ENCODE results near the gene PRR11.

The PRR11 gene

DNA sequence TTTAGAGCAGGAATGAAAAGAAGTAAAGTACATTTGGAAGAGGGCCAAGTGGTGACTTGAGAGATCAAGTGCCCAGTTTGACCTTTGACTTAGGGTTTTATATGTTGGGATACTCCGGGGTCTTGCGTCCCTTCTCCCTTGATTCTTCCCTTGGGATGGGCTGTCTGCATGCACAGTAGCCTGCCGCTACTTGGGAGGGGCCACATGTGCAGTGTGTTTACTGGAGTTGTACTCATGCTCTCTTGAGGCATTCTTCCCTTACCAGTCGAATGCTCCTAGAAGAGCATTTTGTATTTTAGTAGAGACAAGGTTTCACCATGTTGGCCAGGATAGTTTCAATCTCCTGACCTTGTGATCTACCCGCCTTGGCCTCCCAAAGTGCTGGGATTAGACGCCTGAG lies 88.5 kb downstream of the PRR11 start:
- no peak for TF ChIP-seq FOXP2 (optimal IDR thresholded peaks at IDR 0.05; ENCODE audit: control extremely low read depth, extremely low read length, insufficient read depth)
- no peak for TF ChIP-seq EZH2 (IDR thresholded peaks at IDR 0.05)
- no peak for TF ChIP-seq POLR2AphosphoS5 (IDR thresholded peaks at IDR 0.05; ENCODE audit: borderline replicate concordance, low read depth, low read length)

More for the DNA sequence above, 88.5 kb downstream of the PRR11 start:
- H3K4me3 ChIP-seq = no peak overlapping the region
- H3K27ac ChIP-seq = no peak overlapping the region
- no peaks in the 10 kb centered on the region for H3K36me3 ChIP-seq (ENCODE audit: insufficient read depth, low read length)
- no peak for DNase-seq (ENCODE audit: low read depth, low spot score)
- H3K9ac ChIP-seq (ENCODE audit: insufficient read length) = no peak overlapping the region
- H3K9me3 ChIP-seq (ENCODE audit: low read depth, low read length) = no peaks in the 10 kb centered on the region
